Activated CD4-positive, CD25-positive, alpha-beta regulatory T cell (primary cell): ENCODE measurements around the gene RIOK3.
"Not testable (repeated sequence)": the region's sequence is repeated elsewhere in the genome, so short reads cannot be mapped to it uniquely, and the experiment has no call there.

Experiments
- DNase-seq, 4 experiments: peaks; one replicate each; lab custom pipeline; 2025; lab: John Stamatoyannopoulos, UW

Gene RIOK3

GRCh38 chr18:23451011-23451410 lies 2.1 kb upstream of the RIOK3 start:
- no peak for DNase-seq

- DNase-seq = no peak
Observed at GRCh38 chr18:23451491-23451890, 1.6 kb upstream of the RIOK3 start.

GRCh38 chr18:23452347-23452727 lies 750 bp upstream of the RIOK3 start:
- DNase-seq = no peak

- DNase-seq = no peak
Observed at GRCh38 chr18:23453680-23454058, 582 bp downstream of the RIOK3 start.

- no peak for DNase-seq
Observed at GRCh38 chr18:23456835-23457234, 3.7 kb downstream of the RIOK3 start.

GRCh38 chr18:23458830-23459529 lies 5.9 kb downstream of the RIOK3 start:
- no peak for DNase-seq

GRCh38 chr18:23459530-23459921 lies 6.4 kb downstream of the RIOK3 start:
- DNase-seq = no peak

- no peak for DNase-seq
Observed at GRCh38 chr18:23460285-23461273, 7.5 kb downstream of the RIOK3 start.

GRCh38 chr18:23462876-23463275 lies 9.8 kb downstream of the RIOK3 start:
- no peak for DNase-seq

- DNase-seq = no peak
Observed at GRCh38 chr18:23468753-23469459, 15.8 kb downstream of the RIOK3 start.

- no peak for DNase-seq
Observed at GRCh38 chr18:23470620-23471387, 17.7 kb downstream of the RIOK3 start.

- DNase-seq = no peak
Observed at GRCh38 chr18:23471486-23471885, 18.4 kb downstream of the RIOK3 start.

- DNase-seq = no peak
Observed at GRCh38 chr18:23479829-23480505, 26.9 kb downstream of the RIOK3 start.

- no peak for DNase-seq
Observed at GRCh38 chr18:23484561-23485182, 31.6 kb downstream of the RIOK3 start.

- no peak for DNase-seq
Observed at GRCh38 chr18:23485386-23485785, 32.3 kb downstream of the RIOK3 start.

- peak in 2 of 4 experiments; percentile 6 to 13 for DNase-seq
Observed at GRCh38 chr18:23487738-23488570, 34.9 kb downstream of the RIOK3 start.

GRCh38 chr18:23489586-23489985 lies 36.5 kb downstream of the RIOK3 start:
- DNase-seq = not testable (repeated sequence)

- no peak for DNase-seq
Observed at GRCh38 chr18:23493654-23494053, 40.6 kb downstream of the RIOK3 start.

GRCh38 chr18:23494992-23495391 lies 41.9 kb downstream of the RIOK3 start:
- DNase-seq = no peak
